ENCODE data around the gene ANK2. TPM values are rescaled to one million over a fixed set of nuclear protein-coding genes. Genes with fewer than 3 reads are reported as not detected.
A peak's percentile ranks its signal among the peaks of the same experiment; 100 is the strongest.

Gene ANK2
- polyA plus RNA-seq, 1 donor (not counting 4 experiments of a cell fraction or from before 2014, with no cell fraction given), result 0.22 TPM

DNA sequence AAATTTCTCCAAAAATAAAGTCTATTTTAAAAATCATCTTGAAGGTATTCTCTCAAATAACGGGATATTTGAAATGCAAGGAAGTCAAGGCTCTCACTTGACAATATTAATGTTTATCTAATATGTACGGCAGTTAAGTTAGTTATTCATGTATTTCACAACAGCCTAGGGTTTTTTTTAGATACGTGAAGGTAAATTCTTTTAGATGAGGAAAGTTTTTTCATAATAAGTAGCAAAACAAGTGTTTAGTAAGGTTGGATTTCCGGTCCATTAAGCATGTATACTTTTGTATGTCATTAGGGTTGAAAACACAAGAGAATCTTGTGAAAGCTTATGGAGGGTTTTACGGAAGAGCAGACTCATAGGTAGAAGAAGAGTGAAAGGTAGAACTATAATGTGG, 273.3 kb downstream of the ANK2 start:
- Histone ChIP-seq H3K27me3 (ENCODE audit: control insufficient read depth, extremely low read depth, insufficient read depth, low read length) (no peaks in the 10 kb centered on the region), H3K9ac (ENCODE audit: control insufficient read depth, extremely low read depth, insufficient read depth, low read length) (no peak overlapping the region), H3K79me2 (ENCODE audit: control insufficient read depth, insufficient read depth, low read length) (no peaks in the 10 kb centered on the region), H2AFZ (ENCODE audit: control insufficient read depth, low read length) (no peak overlapping the region), H3K4me3 (ENCODE audit: control insufficient read depth in 2 of 3, extremely low read depth in 1 of 3, insufficient read depth in 2 of 3, low read depth in 1 of 3, low read length in 3 of 3) (no peak overlapping the region), H3K36me3 (ENCODE audit: control insufficient read depth in 2 of 2, extremely low read depth in 1 of 2, insufficient read depth in 2 of 2, low read length in 2 of 2) (no peaks in the 10 kb centered on the region), H3K4me1 (ENCODE audit: control insufficient read depth, extremely low read depth, insufficient read depth, low read length) (peaks cover 2% of the 10 kb centered on the region), H3K9me3 (ENCODE audit: control insufficient read depth, low read depth, low read length) (no peaks in the 10 kb centered on the region), H3K27ac (ENCODE audit: control insufficient read depth, insufficient read depth, low read length) (no peak overlapping the region), H3K9me1 (ENCODE audit: control insufficient read depth, extremely low read depth, insufficient read depth, low read length) (no peaks in the 10 kb centered on the region), H3K4me2 (ENCODE audit: control insufficient read depth, extremely low read depth, insufficient read depth, low read depth, low read length) (no peak overlapping the region), H4K20me1 (ENCODE audit: control insufficient read depth, extremely low read depth, insufficient read depth, low read length) (no peaks in the 10 kb centered on the region)
- dilution Hi-C loops (cut with MboI; ENCODE audit: extremely low pct_ligation_motif_present, low sequenced_read_pairs), result no loop called here
- no peak for TF ChIP-seq EZH2 (IDR thresholded peaks at IDR 0.05; ENCODE audit: low read length)
- TF ChIP-seq, protein P1, sequence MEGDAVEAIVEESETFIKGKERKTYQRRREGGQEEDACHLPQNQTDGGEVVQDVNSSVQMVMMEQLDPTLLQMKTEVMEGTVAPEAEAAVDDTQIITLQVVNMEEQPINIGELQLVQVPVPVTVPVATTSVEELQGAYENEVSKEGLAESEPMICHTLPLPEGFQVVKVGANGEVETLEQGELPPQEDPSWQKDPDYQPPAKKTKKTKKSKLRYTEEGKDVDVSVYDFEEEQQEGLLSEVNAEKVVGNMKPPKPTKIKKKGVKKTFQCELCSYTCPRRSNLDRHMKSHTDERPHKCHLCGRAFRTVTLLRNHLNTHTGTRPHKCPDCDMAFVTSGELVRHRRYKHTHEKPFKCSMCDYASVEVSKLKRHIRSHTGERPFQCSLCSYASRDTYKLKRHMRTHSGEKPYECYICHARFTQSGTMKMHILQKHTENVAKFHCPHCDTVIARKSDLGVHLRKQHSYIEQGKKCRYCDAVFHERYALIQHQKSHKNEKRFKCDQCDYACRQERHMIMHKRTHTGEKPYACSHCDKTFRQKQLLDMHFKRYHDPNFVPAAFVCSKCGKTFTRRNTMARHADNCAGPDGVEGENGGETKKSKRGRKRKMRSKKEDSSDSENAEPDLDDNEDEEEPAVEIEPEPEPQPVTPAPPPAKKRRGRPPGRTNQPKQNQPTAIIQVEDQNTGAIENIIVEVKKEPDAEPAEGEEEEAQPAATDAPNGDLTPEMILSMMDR (optimal IDR thresholded peaks at IDR 0.05 in 1 of 3, IDR thresholded peaks at IDR 0.05 in 1 of 3, conservative IDR thresholded peaks at IDR 0.05 in 1 of 3; ENCODE audit: extremely low read depth in 1 of 3, insufficient read depth in 2 of 3, low read length in 3 of 3), result no peak
- FAIRE-seq, result no peak
- DNase-seq (ENCODE audit: low read depth, low spot score), result no peak

DNA sequence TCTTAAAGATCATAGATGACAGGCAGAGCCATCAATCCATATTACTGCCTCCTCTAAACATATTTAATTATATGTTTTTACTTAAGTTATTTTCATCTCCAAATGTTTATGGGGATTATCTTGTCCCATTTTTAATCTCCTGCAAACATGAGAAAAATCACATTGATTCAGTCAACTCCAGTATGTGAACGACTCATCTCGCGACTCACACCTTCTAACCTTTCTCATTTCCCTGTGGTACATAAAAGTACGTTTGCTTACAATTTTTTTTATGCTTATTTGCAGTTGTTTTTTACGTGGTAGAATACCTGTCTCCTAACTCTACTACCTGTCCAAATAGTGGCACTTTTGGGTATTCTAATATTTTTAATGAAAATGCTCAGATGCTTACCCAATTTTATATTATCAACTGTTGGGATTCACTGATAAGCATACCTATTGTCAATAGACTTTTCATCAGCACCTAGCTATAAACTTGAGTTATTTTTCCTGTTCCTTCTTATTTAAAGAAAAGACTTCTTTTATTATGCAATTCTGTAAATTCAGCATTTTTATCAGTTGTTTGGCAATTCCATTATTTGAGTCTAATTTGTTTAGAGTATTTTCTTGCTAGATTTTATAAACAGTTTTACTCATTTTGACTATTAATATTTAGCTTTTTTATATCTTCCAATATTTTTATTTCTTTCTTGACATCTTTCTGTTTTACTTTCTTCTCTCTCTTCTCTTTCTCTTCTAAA, 276.6 kb downstream of the ANK2 start:
- no peaks in the 10 kb centered on the region for H3K79me2 ChIP-seq (ENCODE audit: control insufficient read depth, insufficient read depth, low read length)
- no peaks in the 10 kb centered on the region for H3K9me3 ChIP-seq (ENCODE audit: control insufficient read depth, low read depth, low read length)
- no peak overlapping the region for H3K27ac ChIP-seq (ENCODE audit: control insufficient read depth, insufficient read depth, low read length)
- dilution Hi-C loops (cut with MboI; ENCODE audit: extremely low pct_ligation_motif_present, low sequenced_read_pairs), result no loop called here
- no peak for TF ChIP-seq EZH2 (IDR thresholded peaks at IDR 0.05; ENCODE audit: low read length)
- TF ChIP-seq, protein P1 (optimal IDR thresholded peaks at IDR 0.05 in 1 of 3, IDR thresholded peaks at IDR 0.05 in 1 of 3, conservative IDR thresholded peaks at IDR 0.05 in 1 of 3; ENCODE audit: extremely low read depth in 1 of 3, insufficient read depth in 2 of 3, low read length in 3 of 3), result no peak
- H3K36me3 ChIP-seq (ENCODE audit: control insufficient read depth in 2 of 2, extremely low read depth in 1 of 2, insufficient read depth in 2 of 2, low read length in 2 of 2), result no peaks in the 10 kb centered on the region
- H3K4me1 ChIP-seq (ENCODE audit: control insufficient read depth, extremely low read depth, insufficient read depth, low read length), result peaks cover 2% of the 10 kb centered on the region
- DNase-seq (ENCODE audit: low read depth, low spot score), result no peak
- H3K4me2 ChIP-seq (ENCODE audit: control insufficient read depth, extremely low read depth, insufficient read depth, low read depth, low read length), result no peak overlapping the region
- H3K9ac ChIP-seq (ENCODE audit: control insufficient read depth, extremely low read depth, insufficient read depth, low read length), result no peak overlapping the region
- no peak overlapping the region for H3K4me3 ChIP-seq (ENCODE audit: control insufficient read depth in 2 of 3, extremely low read depth in 1 of 3, insufficient read depth in 2 of 3, low read depth in 1 of 3, low read length in 3 of 3)
- H3K27me3 ChIP-seq (ENCODE audit: control insufficient read depth, extremely low read depth, insufficient read depth, low read length), result no peaks in the 10 kb centered on the region
- H3K9me1 ChIP-seq (ENCODE audit: control insufficient read depth, extremely low read depth, insufficient read depth, low read length), result no peaks in the 10 kb centered on the region
- no peak overlapping the region for H2AFZ ChIP-seq (ENCODE audit: control insufficient read depth, low read length)
- FAIRE-seq, result peak; percentile 52
- no peaks in the 10 kb centered on the region for H4K20me1 ChIP-seq (ENCODE audit: control insufficient read depth, extremely low read depth, insufficient read depth, low read length)
